ENCODE results near the gene TMEM225B.
"Not testable (repeated sequence)": the region's sequence is repeated elsewhere in the genome, so short reads cannot be mapped to it uniquely, and the experiment has no call there.

Gene TMEM225B

GRCh38 chr7:99631295-99632109, 33.4 kb downstream of the TMEM225B start:
- no peak overlapping the region for H3K27ac ChIP-seq
- no peak for DNase-seq (ENCODE audit: low spot score)
- TF ChIP-seq CTCF (IDR thresholded peaks at IDR 0.05): no peak
- no peak overlapping the region for H3K4me3 ChIP-seq

- not testable (repeated sequence) for DNase-seq (ENCODE audit: low spot score); H3K4me3 ChIP-seq; H3K27ac ChIP-seq
These were observed 39.3 kb downstream of the TMEM225B start for GRCh38 chr7:99637414-99637813.

- Histone ChIP-seq H3K27ac (no peak overlapping the region), H3K4me3 (no peak overlapping the region)
- no peak for DNase-seq (ENCODE audit: low spot score)
- TF ChIP-seq CTCF (IDR thresholded peaks at IDR 0.05): no peak
These were observed 40.7 kb downstream of the TMEM225B start for GRCh38 chr7:99638731-99639130.

- DNase-seq (ENCODE audit: low spot score): no peak
- no peak overlapping the region for H3K4me3 ChIP-seq
- no peak overlapping the region for H3K27ac ChIP-seq
- TF ChIP-seq CTCF (IDR thresholded peaks at IDR 0.05): no peak
These were observed 41.2 kb downstream of the TMEM225B start for GRCh38 chr7:99639267-99639666.

GRCh38 chr7:99642027-99642426, 44.0 kb downstream of the TMEM225B start:
- Histone ChIP-seq H3K27ac (no peak overlapping the region), H3K4me3 (no peak overlapping the region)
- no peak for TF ChIP-seq CTCF (IDR thresholded peaks at IDR 0.05)
- DNase-seq (ENCODE audit: low spot score): no peak

- DNase-seq (ENCODE audit: low spot score): no peak
- Histone ChIP-seq H3K27ac (no peak overlapping the region), H3K4me3 (no peak overlapping the region)
- no peak for TF ChIP-seq CTCF (IDR thresholded peaks at IDR 0.05)
These were observed 45.4 kb downstream of the TMEM225B start for GRCh38 chr7:99643464-99643863.

- H3K4me3 ChIP-seq: no peak overlapping the region
- H3K27ac ChIP-seq: no peak overlapping the region
- no peak for DNase-seq (ENCODE audit: low spot score)
- TF ChIP-seq CTCF (IDR thresholded peaks at IDR 0.05): no peak
These were observed 46.4 kb downstream of the TMEM225B start for GRCh38 chr7:99644431-99644830.

Data from coronary artery (tissue), 2 donors.